Osteoblast (primary cell): ENCODE data around the gene UBTD1. TPM values are rescaled to one million over a fixed set of nuclear protein-coding genes. Genes with fewer than 3 reads are reported as not detected.

Experiments
- DNase-seq: peaks from one replicate; pipeline ENCODE4 v3.0.0; 2011; ENCODE audit warnings: low spot score, mixed read lengths; ENCODE audit not compliant: insufficient read length; ENCODE audit errors: missing footprints
- H2AFZ ChIP-seq: 2 replicates; pipeline ENCODE4 v1.6.0; 2011; ENCODE audit warnings: mild to moderate bottlenecking, low read length
- H3K27ac ChIP-seq: 2 replicates; pipeline ENCODE4 v1.5.1; 2011; ENCODE audit warnings: mild to moderate bottlenecking, low read depth, low read length, moderate library complexity
- H3K27me3 ChIP-seq: 2 replicates; pipeline ENCODE4 v1.6.0; 2012; ENCODE audit warnings: mild to moderate bottlenecking, control low read depth, inconsistent platforms, low read length, moderate library complexity; ENCODE audit not compliant: insufficient read depth
- H3K36me3 ChIP-seq: 2 replicates; pipeline ENCODE4 v1.5.1; 2011; ENCODE audit warnings: mild to moderate bottlenecking, low read length, control low read depth, moderate library complexity; ENCODE audit not compliant: insufficient read depth
- H3K4me1 ChIP-seq: 2 replicates; pipeline ENCODE4 v1.5.1; 2011; ENCODE audit warnings: mild to moderate bottlenecking, low read length, control low read depth, moderate library complexity; ENCODE audit not compliant: insufficient read depth
- H3K4me2 ChIP-seq: 2 replicates; pipeline ENCODE4 v1.6.0; 2011; ENCODE audit warnings: mild to moderate bottlenecking, low read length; ENCODE audit not compliant: insufficient read depth
- H3K4me3 ChIP-seq: fragments of 200-600 bp; sonication (generic); 3 replicates; pipeline ENCODE4 v1.5.1; 2012; ENCODE audit warnings: mild to moderate bottlenecking, low read length, inconsistent platforms; ENCODE audit not compliant: insufficient read depth
- H3K79me2 ChIP-seq: 2 replicates; pipeline ENCODE4 v1.6.0; 2012; ENCODE audit warnings: mild to moderate bottlenecking, low read length, control low read depth, inconsistent platforms; ENCODE audit not compliant: insufficient read depth
- H3K9me3 ChIP-seq: 2 replicates; pipeline ENCODE4 v1.5.1; 2011; ENCODE audit warnings: low read depth, low read length, control low read depth
- H4K20me1 ChIP-seq: 2 replicates; pipeline ENCODE4 v1.6.0; 2012; ENCODE audit warnings: mild to moderate bottlenecking, low read length, control low read depth; ENCODE audit not compliant: insufficient read depth
- CTCF ChIP-seq: IDR thresholded peaks from 2 replicates; pipeline ENCODE4 v1.5.1; 2011; ENCODE audit warnings: mild to moderate bottlenecking, low read depth, low read length, moderate library complexity; ENCODE audit errors: extremely low read depth
- total RNA-seq: library from RNA; depleted of rRNA; stranded (reverse); fragments of >200 nt; gene quantifications from 2 replicates; pipeline ENCODE4 v1.2.3, GENCODE V29; 2012

The UBTD1 gene
- total RNA-seq, 1 donor: 29.0 TPM

DNA sequence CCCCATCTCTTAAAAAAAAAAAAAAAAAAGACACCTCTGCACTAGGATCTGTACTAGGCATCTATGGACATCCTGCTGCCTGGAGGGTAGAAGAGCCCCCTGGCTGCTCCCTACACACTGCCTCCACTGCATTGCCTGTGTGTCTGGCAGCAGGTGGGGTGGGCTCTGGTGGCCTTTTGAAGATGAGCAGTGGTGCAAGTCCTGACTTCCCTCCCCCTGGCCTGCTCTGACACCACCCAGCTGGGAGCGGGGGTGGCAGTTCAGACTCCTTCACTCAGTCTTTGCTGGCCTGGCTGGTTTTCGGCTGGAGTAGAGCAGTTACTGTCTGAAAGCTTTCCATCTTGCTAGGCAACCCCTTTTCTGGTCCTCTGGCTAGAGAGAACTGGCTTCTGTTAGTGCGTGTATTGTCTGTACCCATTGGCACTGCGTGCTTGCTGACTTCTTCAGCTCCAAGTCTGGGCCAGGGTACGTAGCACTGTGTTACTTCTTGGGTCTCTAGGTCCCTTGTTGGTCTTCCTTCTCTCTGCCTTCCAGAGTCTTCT is 108.4 kb downstream of the UBTD1 start:
- Histone ChIP-seq H3K4me2 (no peak overlapping the region), H2AFZ (no peak overlapping the region)
- TF ChIP-seq CTCF: no peak

GRCh38 chr10:97608991-97609561 is 110.4 kb downstream of the UBTD1 start:
- H3K4me3 ChIP-seq: no peak overlapping the region
- no peak overlapping the region for H3K4me2 ChIP-seq
- no peaks in the 10 kb centered on the region for H3K9me3 ChIP-seq
- H3K27ac ChIP-seq: no peak overlapping the region
- no peak for TF ChIP-seq CTCF
- H2AFZ ChIP-seq: no peak overlapping the region
- no peaks in the 10 kb centered on the region for H3K36me3 ChIP-seq
- no peaks in the 10 kb centered on the region for H4K20me1 ChIP-seq
- no peak for DNase-seq
- H3K27me3 ChIP-seq: no peaks in the 10 kb centered on the region
- no peaks in the 10 kb centered on the region for H3K79me2 ChIP-seq
- no peaks in the 10 kb centered on the region for H3K4me1 ChIP-seq

More for the DNA sequence above, 108.4 kb downstream of the UBTD1 start:
- no peaks in the 10 kb centered on the region for H3K4me1 ChIP-seq
- H3K27me3 ChIP-seq: no peaks in the 10 kb centered on the region
- H3K79me2 ChIP-seq: no peaks in the 10 kb centered on the region
- no peak overlapping the region for H3K4me3 ChIP-seq
- no peak for DNase-seq
- no peaks in the 10 kb centered on the region for H3K9me3 ChIP-seq
- H3K27ac ChIP-seq: no peak overlapping the region
- no peaks in the 10 kb centered on the region for H4K20me1 ChIP-seq
- no peaks in the 10 kb centered on the region for H3K36me3 ChIP-seq

GRCh38 chr10:97611473-97611872 is 112.7 kb downstream of the UBTD1 start:
- H4K20me1 ChIP-seq: no peaks in the 10 kb centered on the region
- peaks cover 4% of the 10 kb centered on the region for H3K36me3 ChIP-seq
- DNase-seq: no peak
- H3K9me3 ChIP-seq: no peaks in the 10 kb centered on the region
- H2AFZ ChIP-seq: no peak overlapping the region
- H3K79me2 ChIP-seq: no peaks in the 10 kb centered on the region
- no peaks in the 10 kb centered on the region for H3K27me3 ChIP-seq
- no peak overlapping the region for H3K4me2 ChIP-seq
- H3K27ac ChIP-seq: no peak overlapping the region
- no peaks in the 10 kb centered on the region for H3K4me1 ChIP-seq
- no peak overlapping the region for H3K4me3 ChIP-seq
- no peak for TF ChIP-seq CTCF

GRCh38 chr10:97612386-97612785 is 113.7 kb downstream of the UBTD1 start:
- no peaks in the 10 kb centered on the region for H3K9me3 ChIP-seq
- no peak overlapping the region for H3K4me2 ChIP-seq
- H3K4me3 ChIP-seq: no peak overlapping the region
- H3K4me1 ChIP-seq: no peaks in the 10 kb centered on the region
- DNase-seq: peak; percentile 90
- no peak overlapping the region for H2AFZ ChIP-seq
- no peaks in the 10 kb centered on the region for H3K27me3 ChIP-seq
- peaks cover 4% of the 10 kb centered on the region for H3K36me3 ChIP-seq
- peak; percentile 51 for TF ChIP-seq CTCF
- no peaks in the 10 kb centered on the region for H4K20me1 ChIP-seq
- H3K27ac ChIP-seq: no peak overlapping the region
- no peaks in the 10 kb centered on the region for H3K79me2 ChIP-seq
